ENCODE results near the gene LEPR.

- no peak for TF ChIP-seq POLR2A (IDR thresholded peaks at IDR 0.05)
- TF ChIP-seq, protein P1, sequence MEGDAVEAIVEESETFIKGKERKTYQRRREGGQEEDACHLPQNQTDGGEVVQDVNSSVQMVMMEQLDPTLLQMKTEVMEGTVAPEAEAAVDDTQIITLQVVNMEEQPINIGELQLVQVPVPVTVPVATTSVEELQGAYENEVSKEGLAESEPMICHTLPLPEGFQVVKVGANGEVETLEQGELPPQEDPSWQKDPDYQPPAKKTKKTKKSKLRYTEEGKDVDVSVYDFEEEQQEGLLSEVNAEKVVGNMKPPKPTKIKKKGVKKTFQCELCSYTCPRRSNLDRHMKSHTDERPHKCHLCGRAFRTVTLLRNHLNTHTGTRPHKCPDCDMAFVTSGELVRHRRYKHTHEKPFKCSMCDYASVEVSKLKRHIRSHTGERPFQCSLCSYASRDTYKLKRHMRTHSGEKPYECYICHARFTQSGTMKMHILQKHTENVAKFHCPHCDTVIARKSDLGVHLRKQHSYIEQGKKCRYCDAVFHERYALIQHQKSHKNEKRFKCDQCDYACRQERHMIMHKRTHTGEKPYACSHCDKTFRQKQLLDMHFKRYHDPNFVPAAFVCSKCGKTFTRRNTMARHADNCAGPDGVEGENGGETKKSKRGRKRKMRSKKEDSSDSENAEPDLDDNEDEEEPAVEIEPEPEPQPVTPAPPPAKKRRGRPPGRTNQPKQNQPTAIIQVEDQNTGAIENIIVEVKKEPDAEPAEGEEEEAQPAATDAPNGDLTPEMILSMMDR (IDR thresholded peaks at IDR 0.05) = no peak
- TF ChIP-seq POLR2AphosphoS5 (IDR thresholded peaks at IDR 0.05; ENCODE audit: insufficient read depth in 1 of 2, low read depth in 1 of 2) = no peak
These were observed 28.9 kb downstream of the LEPR start for GRCh38 chr1:65449214-65449823.
